Panc1 (cell line): ENCODE data around the gene CYP2S1. TPM values are rescaled to one million over a fixed set of nuclear protein-coding genes. Genes with fewer than 3 reads are reported as not detected.

Source experiments
- ATAC-seq: fragments of 200-7000 bp; cut with Tn5 transposase; 2 replicates; pipeline ENCODE4 v1.9.1; 2020; ENCODE audit warnings: mild to moderate bottlenecking, moderate library complexity
- BruUV-seq: library from RNA; stranded (reverse); fragments of 400-500 nt; replicated peaks from 2 replicates; lab custom pipeline; 2021; lab: Mats Ljungman, UMichigan
- CTCF ChIA-PET: fragments of 300-600 bp; sonication (Branson Sonifier 250); formaldehyde crosslinking; loops from one replicate; lab custom pipeline; 2022; ENCODE audit warnings: antibody characterized with exemption; lab: Charles Lee
- POLR2A ChIA-PET: fragments of 300-600 bp; sonication (Branson Sonifier 250); formaldehyde crosslinking; loops from one replicate; lab custom pipeline; 2022; ENCODE audit warnings: antibody characterized with exemption; lab: Charles Lee
- DNase-seq: peaks from one replicate; pipeline ENCODE4 v3.0.0-alpha.2; 2010; ENCODE audit warnings: low read depth, low spot score
- H3K27ac ChIP-seq: 2 replicates; pipeline ENCODE4 v1.5.1; 2011; ENCODE audit warnings: mild to moderate bottlenecking, low read length, inconsistent platforms
- H3K27me3 ChIP-seq: fragments of 200-500 bp; sonication (Bioruptor generic); 2 replicates; pipeline ENCODE4 v1.6.0; 2014; ENCODE audit warnings: low read length, inconsistent platforms; ENCODE audit not compliant: control insufficient read depth, insufficient read depth
- H3K36me3 ChIP-seq: fragments of 200-500 bp; sonication (Bioruptor generic); 2 replicates; pipeline ENCODE4 v1.5.1; 2014; ENCODE audit warnings: inconsistent platforms, mild to moderate bottlenecking, low read length, moderate library complexity; ENCODE audit not compliant: control insufficient read depth, insufficient read depth
- H3K4me1 ChIP-seq: 2 replicates; pipeline ENCODE4 v1.5.1; 2011; ENCODE audit warnings: inconsistent platforms, mild to moderate bottlenecking, low read length, moderate library complexity; ENCODE audit not compliant: control insufficient read depth, insufficient read depth
- H3K4me3 ChIP-seq, 2 experiments: 2 replicates each; pipeline ENCODE4 v1.5.1; 2011 to 2012; ENCODE audit warnings: low read depth in 2 of 2, low read length in 2 of 2, mild to moderate bottlenecking in 2 of 2, inconsistent platforms in 1 of 2, moderate library complexity in 1 of 2
- H3K9me3 ChIP-seq: fragments of 200-500 bp; sonication (Bioruptor generic); 2 replicates; pipeline ENCODE4 v1.5.1; 2014; ENCODE audit warnings: low read depth, mild to moderate bottlenecking, inconsistent platforms, low read length, moderate library complexity; ENCODE audit not compliant: control insufficient read depth, insufficient read depth
- CTCF ChIP-seq: fragments of 450-650 bp; IDR thresholded peaks from 2 replicates; pipeline ENCODE4 v1.5.1; 2017; ENCODE audit warnings: mild to moderate bottlenecking
- POLR2AphosphoS5 ChIP-seq: IDR thresholded peaks from 2 replicates; pipeline ENCODE4 v1.6.1; 2012; ENCODE audit warnings: mild to moderate bottlenecking, low read depth, low read length, moderate library complexity
- SIN3A ChIP-seq: IDR thresholded peaks from 2 replicates; pipeline ENCODE4 v1.6.1; 2012; ENCODE audit warnings: low read depth, mild to moderate bottlenecking, low read length, moderate library complexity, borderline replicate concordance; ENCODE audit not compliant: insufficient read depth
- TCF7L2 ChIP-seq: IDR thresholded peaks from 2 replicates; pipeline ENCODE4 v1.6.1; 2011; ENCODE audit warnings: mild to moderate bottlenecking, low read depth, low read length, inconsistent platforms
- in situ Hi-C: cut with HindIII; loops from 2 replicates; pipeline ENCODE4 v1.10.0; 2016; ENCODE audit warnings: low sequenced_read_pairs, low pct_unique_long_range_greater_than_20kb
- intact Hi-C: fragments of 100-400 bp; cut with micrococcal nuclease; formaldehyde crosslinking; loops from one replicate; pipeline ENCODE4 v1.10.0; 2022; ENCODE audit not compliant: unreplicated experiment
- total RNA-seq: library from RNA; stranded (reverse); gene quantifications from one replicate; pipeline ENCODE4 v1.2.1, GENCODE V29; 2021; ENCODE audit not compliant: unreplicated experiment
- TF ChIP-seq, protein P1 (sequence below), 2 experiments: IDR thresholded peaks; 2 replicates each; pipeline ENCODE4 v1.6.1; 2011 to 2012; ENCODE audit warnings: low read depth in 2 of 2, control low read depth in 1 of 2, low read length in 1 of 2, mild to moderate bottlenecking in 1 of 2, moderate library complexity in 1 of 2; ENCODE audit not compliant: insufficient read depth in 1 of 2

The CYP2S1 gene
- total RNA-seq, 1 experiment from 2014 or later: 8.5 TPM

DNA sequence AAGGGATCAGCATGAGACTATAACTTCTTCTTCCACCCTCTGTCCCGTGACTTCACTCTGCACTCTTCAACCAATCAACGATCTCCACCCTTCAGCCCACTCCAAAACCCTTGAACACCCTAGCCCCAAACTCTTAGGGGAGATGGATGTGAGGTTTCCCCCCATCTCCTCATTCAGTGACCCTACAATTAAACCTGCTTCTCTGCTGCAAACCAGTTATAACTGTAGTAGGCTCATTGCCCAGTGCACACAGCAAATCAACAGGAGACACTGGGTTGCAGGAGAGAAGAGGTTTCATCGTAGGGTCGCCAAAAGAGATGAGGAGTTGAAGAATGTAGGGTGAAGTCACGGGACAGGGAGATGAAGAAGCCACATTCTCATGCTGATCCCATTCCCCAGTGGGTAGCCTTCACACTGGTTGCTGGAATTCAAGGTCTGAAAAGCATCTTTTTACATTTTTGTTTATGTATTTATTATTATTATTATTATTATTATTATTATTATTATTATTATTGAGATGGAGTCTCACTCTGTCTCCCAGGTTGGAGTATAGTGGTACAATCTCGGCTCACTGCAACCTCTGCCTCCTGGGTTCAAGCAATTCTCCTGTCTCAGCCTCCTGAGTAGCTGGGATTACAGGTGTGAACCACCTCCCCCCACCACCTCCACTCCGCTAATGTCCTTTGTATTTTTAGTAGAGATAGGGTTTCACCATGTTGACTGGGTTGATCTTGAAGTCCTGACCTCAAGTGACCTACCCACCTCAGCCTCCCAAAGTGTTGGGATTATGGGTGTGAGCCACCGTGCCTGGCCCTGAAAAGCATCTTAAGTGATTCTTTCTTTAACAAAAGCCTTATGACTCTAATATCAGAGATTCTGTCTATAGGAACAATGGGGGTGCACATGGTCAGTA is 5.8 kb upstream of the CYP2S1 start:
- no peak for DNase-seq
- no peaks in the 10 kb centered on the region; the same call in none of the 2 replicates for H3K4me1 ChIP-seq
- in situ Hi-C loops: no loop called here
- no peaks in the 10 kb centered on the region for H3K36me3 ChIP-seq
- BruUV-seq: no TSS peak
- no peak for ATAC-seq
- H3K27ac ChIP-seq: no peak overlapping the region
- intact Hi-C loops: no loop called here
- no peaks in the 10 kb centered on the region for H3K9me3 ChIP-seq
- TF ChIP-seq CTCF: no peak
- no peak for TF ChIP-seq TCF7L2
- TF ChIP-seq POLR2AphosphoS5: no peak
- TF ChIP-seq, protein P1, sequence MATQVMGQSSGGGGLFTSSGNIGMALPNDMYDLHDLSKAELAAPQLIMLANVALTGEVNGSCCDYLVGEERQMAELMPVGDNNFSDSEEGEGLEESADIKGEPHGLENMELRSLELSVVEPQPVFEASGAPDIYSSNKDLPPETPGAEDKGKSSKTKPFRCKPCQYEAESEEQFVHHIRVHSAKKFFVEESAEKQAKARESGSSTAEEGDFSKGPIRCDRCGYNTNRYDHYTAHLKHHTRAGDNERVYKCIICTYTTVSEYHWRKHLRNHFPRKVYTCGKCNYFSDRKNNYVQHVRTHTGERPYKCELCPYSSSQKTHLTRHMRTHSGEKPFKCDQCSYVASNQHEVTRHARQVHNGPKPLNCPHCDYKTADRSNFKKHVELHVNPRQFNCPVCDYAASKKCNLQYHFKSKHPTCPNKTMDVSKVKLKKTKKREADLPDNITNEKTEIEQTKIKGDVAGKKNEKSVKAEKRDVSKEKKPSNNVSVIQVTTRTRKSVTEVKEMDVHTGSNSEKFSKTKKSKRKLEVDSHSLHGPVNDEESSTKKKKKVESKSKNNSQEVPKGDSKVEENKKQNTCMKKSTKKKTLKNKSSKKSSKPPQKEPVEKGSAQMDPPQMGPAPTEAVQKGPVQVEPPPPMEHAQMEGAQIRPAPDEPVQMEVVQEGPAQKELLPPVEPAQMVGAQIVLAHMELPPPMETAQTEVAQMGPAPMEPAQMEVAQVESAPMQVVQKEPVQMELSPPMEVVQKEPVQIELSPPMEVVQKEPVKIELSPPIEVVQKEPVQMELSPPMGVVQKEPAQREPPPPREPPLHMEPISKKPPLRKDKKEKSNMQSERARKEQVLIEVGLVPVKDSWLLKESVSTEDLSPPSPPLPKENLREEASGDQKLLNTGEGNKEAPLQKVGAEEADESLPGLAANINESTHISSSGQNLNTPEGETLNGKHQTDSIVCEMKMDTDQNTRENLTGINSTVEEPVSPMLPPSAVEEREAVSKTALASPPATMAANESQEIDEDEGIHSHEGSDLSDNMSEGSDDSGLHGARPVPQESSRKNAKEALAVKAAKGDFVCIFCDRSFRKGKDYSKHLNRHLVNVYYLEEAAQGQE (IDR thresholded peaks at IDR 0.05; ENCODE audit: insufficient read depth in 1 of 2, low read depth in 2 of 2, low read length in 1 of 2): no peak
- TF ChIP-seq SIN3A: no peak
- no peaks in the 10 kb centered on the region for H3K27me3 ChIP-seq
- ChIA-PET POLR2A (no interaction called here), CTCF (no interaction called here)
- no peak overlapping the region for H3K4me3 ChIP-seq

- Histone ChIP-seq H3K27ac (no peak overlapping the region), H3K36me3 (no peaks in the 10 kb centered on the region; the same call in 1 of the 2 replicates), H3K4me3 (no peak overlapping the region), H3K4me1 (no peaks in the 10 kb centered on the region; the same call in none of the 2 replicates), H3K9me3 (no peaks in the 10 kb centered on the region), H3K27me3 (no peaks in the 10 kb centered on the region)
- DNase-seq: no peak
- BruUV-seq: no TSS peak
- ATAC-seq: no peak
- in situ Hi-C loops (no loop called here), intact Hi-C loops (no loop called here)
- CTCF ChIA-PET: no interaction called here
- TF ChIP-seq, protein P1 (IDR thresholded peaks at IDR 0.05; ENCODE audit: insufficient read depth in 1 of 2, low read depth in 2 of 2, low read length in 1 of 2): no peak
- no peak for TF ChIP-seq POLR2AphosphoS5
- TF ChIP-seq CTCF: no peak
- TF ChIP-seq TCF7L2: no peak
- TF ChIP-seq SIN3A: no peak
- POLR2A ChIA-PET: no interaction called here
These were observed 5.1 kb upstream of the CYP2S1 start for GRCh38 chr19:41187884-41188279.
